Measurements from ENCODE around the gene C1orf87. TPM values are rescaled to one million over a fixed set of nuclear protein-coding genes. Genes with fewer than 3 reads are reported as not detected.

C1orf87 gene
- total RNA-seq, 1 experiment from 2014 or later, result not detected

DNA sequence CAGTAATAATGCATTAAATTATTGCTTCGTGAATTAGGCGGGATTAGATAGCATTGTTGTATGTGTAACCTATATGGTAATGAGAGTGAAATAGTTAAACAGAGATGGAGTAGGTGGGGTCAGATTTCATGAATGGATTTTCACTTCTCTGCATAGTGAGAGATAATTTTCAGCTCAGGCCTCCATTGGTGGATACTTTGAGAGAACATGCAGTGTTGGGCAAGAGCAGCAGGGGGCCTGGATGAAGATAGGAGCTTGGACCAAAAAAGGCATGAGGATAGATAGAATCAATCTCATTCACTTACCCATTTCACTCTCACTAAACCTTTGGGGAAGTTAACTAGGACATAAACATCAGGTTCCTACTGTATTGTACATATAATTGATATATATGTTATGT is 39.5 kb upstream of the C1orf87 start:
- no peak overlapping the region for H3K27ac ChIP-seq (ENCODE audit: low read depth, low read length)
- POLR2A ChIA-PET, result no interaction called here
- ATAC-seq (no peak), DNase-seq (ENCODE audit: low read depth, low spot score) (no peak)
- H3K9me3 ChIP-seq (ENCODE audit: control insufficient read depth in 1 of 2, insufficient read depth in 1 of 2, low read depth in 1 of 2, low read length in 2 of 2), result no peaks in the 10 kb centered on the region
- H3K27me3 ChIP-seq (ENCODE audit: insufficient read depth, low read length), result no peaks in the 10 kb centered on the region
- CTCF ChIA-PET, result no interaction called here
- no peaks in the 10 kb centered on the region for H3K9me2 ChIP-seq (ENCODE audit: insufficient read depth)
- RAD21 ChIA-PET (ENCODE audit: low non-redundant PET in 1 of 2, low total read pairs in 2 of 2, uncharacterized antibody in 2 of 2, unreplicated experiment in 2 of 2), result no interaction called here
- no peak overlapping the region for H3K9ac ChIP-seq (ENCODE audit: low read length)
- H3K4me2 ChIP-seq (ENCODE audit: low read length), result no peak overlapping the region
- intact Hi-C loops (cut with micrococcal nuclease), result no loop called here
- no peak overlapping the region for H2AFZ ChIP-seq (ENCODE audit: low read depth, low read length, poor library complexity, severe bottlenecking)
- no peaks in the 10 kb centered on the region for H3K36me3 ChIP-seq (ENCODE audit: control insufficient read depth in 1 of 2, insufficient read depth in 2 of 2, low read length in 2 of 2)
- no TSS peak for BruUV-seq (replicated peaks)
- TF ChIP-seq POLR2A (IDR thresholded peaks at IDR 0.05; ENCODE audit: borderline replicate concordance, extremely low read depth, insufficient read depth, insufficient read length) (no peak), CBX3 (IDR thresholded peaks at IDR 0.05; ENCODE audit: low read depth) (no peak), ZNF274 (IDR thresholded peaks at IDR 0.05; ENCODE audit: low read depth, low read length) (no peak), YY1 (IDR thresholded peaks at IDR 0.05; ENCODE audit: extremely low read depth, insufficient replicate concordance, low read depth, low read length) (no peak), SIN3A (IDR thresholded peaks at IDR 0.05; ENCODE audit: low read depth) (no peak), SP1 (IDR thresholded peaks at IDR 0.05; ENCODE audit: low read depth) (no peak), TCF7L2 (IDR thresholded peaks at IDR 0.05; ENCODE audit: borderline replicate concordance, extremely low read depth, insufficient read depth, insufficient read length) (no peak), SRF (IDR thresholded peaks at IDR 0.05; ENCODE audit: low read depth) (no peak), JUND (IDR thresholded peaks at IDR 0.05) (no peak), FOSL1 (IDR thresholded peaks at IDR 0.05; ENCODE audit: low read depth) (no peak), ZFX (IDR thresholded peaks at IDR 0.05) (no peak), RAD21 (IDR thresholded peaks at IDR 0.05; ENCODE audit: low read depth) (no peak), POLR2AphosphoS5 (IDR thresholded peaks at IDR 0.05; ENCODE audit: low read depth, low read length) (no peak)
- TF ChIP-seq, protein P1, sequence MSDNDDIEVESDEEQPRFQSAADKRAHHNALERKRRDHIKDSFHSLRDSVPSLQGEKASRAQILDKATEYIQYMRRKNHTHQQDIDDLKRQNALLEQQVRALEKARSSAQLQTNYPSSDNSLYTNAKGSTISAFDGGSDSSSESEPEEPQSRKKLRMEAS (IDR thresholded peaks at IDR 0.05), result no peak
- TF ChIP-seq, protein P2, sequence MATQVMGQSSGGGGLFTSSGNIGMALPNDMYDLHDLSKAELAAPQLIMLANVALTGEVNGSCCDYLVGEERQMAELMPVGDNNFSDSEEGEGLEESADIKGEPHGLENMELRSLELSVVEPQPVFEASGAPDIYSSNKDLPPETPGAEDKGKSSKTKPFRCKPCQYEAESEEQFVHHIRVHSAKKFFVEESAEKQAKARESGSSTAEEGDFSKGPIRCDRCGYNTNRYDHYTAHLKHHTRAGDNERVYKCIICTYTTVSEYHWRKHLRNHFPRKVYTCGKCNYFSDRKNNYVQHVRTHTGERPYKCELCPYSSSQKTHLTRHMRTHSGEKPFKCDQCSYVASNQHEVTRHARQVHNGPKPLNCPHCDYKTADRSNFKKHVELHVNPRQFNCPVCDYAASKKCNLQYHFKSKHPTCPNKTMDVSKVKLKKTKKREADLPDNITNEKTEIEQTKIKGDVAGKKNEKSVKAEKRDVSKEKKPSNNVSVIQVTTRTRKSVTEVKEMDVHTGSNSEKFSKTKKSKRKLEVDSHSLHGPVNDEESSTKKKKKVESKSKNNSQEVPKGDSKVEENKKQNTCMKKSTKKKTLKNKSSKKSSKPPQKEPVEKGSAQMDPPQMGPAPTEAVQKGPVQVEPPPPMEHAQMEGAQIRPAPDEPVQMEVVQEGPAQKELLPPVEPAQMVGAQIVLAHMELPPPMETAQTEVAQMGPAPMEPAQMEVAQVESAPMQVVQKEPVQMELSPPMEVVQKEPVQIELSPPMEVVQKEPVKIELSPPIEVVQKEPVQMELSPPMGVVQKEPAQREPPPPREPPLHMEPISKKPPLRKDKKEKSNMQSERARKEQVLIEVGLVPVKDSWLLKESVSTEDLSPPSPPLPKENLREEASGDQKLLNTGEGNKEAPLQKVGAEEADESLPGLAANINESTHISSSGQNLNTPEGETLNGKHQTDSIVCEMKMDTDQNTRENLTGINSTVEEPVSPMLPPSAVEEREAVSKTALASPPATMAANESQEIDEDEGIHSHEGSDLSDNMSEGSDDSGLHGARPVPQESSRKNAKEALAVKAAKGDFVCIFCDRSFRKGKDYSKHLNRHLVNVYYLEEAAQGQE (IDR thresholded peaks at IDR 0.05; ENCODE audit: low read depth), result no peak
- TF ChIP-seq, protein P3, sequence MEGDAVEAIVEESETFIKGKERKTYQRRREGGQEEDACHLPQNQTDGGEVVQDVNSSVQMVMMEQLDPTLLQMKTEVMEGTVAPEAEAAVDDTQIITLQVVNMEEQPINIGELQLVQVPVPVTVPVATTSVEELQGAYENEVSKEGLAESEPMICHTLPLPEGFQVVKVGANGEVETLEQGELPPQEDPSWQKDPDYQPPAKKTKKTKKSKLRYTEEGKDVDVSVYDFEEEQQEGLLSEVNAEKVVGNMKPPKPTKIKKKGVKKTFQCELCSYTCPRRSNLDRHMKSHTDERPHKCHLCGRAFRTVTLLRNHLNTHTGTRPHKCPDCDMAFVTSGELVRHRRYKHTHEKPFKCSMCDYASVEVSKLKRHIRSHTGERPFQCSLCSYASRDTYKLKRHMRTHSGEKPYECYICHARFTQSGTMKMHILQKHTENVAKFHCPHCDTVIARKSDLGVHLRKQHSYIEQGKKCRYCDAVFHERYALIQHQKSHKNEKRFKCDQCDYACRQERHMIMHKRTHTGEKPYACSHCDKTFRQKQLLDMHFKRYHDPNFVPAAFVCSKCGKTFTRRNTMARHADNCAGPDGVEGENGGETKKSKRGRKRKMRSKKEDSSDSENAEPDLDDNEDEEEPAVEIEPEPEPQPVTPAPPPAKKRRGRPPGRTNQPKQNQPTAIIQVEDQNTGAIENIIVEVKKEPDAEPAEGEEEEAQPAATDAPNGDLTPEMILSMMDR (IDR thresholded peaks at IDR 0.05 in 2 of 3, conservative IDR thresholded peaks at IDR 0.05 in 1 of 3; ENCODE audit: borderline replicate concordance in 1 of 3, insufficient read depth in 1 of 3, low read depth in 2 of 3, low read length in 2 of 3), result no peak
- TF ChIP-seq, protein P4, sequence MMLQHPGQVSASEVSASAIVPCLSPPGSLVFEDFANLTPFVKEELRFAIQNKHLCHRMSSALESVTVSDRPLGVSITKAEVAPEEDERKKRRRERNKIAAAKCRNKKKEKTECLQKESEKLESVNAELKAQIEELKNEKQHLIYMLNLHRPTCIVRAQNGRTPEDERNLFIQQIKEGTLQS (IDR thresholded peaks at IDR 0.05), result no peak
- no peaks in the 10 kb centered on the region for H4K20me1 ChIP-seq (ENCODE audit: insufficient read depth)
- no peaks in the 10 kb centered on the region for H3K4me1 ChIP-seq (ENCODE audit: control insufficient read depth in 1 of 2, insufficient read depth in 2 of 2, low read length in 2 of 2)
- H3K79me2 ChIP-seq (ENCODE audit: insufficient read depth, low read length), result no peaks in the 10 kb centered on the region
- no peak overlapping the region for H3K4me3 ChIP-seq (replicated peaks in 1 of 2; ENCODE audit: low read depth in 1 of 2, low read length in 2 of 2)
